CD14-positive monocyte (primary cell): ENCODE data around the gene SMAD3. TPM values are rescaled to one million over a fixed set of nuclear protein-coding genes. Genes with fewer than 3 reads are reported as not detected.

Source experiments
- DNase-seq, 3 donors: peaks; one replicate each; pipeline ENCODE4 v3.0.0-alpha.2; 2011 to 2022
- H2AFZ ChIP-seq: 2 replicates; pipeline ENCODE4 v1.6.0; 2012; ENCODE audit warnings: mild to moderate bottlenecking, low read depth, low read length, inconsistent platforms; ENCODE audit not compliant: insufficient read depth, poor library complexity, severe bottlenecking
- H3K27ac ChIP-seq, 2 donors: 1 replicate in 1 of 2; 2 replicates in 1 of 2; pipeline ENCODE4 v1.5.1; 2012 to 2013; ENCODE audit warnings: low read length in 2 of 2, control low read depth in 1 of 2, inconsistent platforms in 1 of 2, low read depth in 1 of 2, mild to moderate bottlenecking in 1 of 2
- H3K27me3 ChIP-seq, 2 donors: one replicate each; pipeline versions ENCODE4 v1.6.0 to v1.6.1; 2011 to 2013; ENCODE audit warnings: low read length in 2 of 2; ENCODE audit not compliant: control insufficient read depth in 2 of 2, insufficient read depth in 2 of 2
- H3K36me3 ChIP-seq, 2 donors: replicated peaks in 1 of 2; 1 replicate in 1 of 2; 2 replicates in 1 of 2; pipeline versions ENCODE4 v1.5.1 to v1.6.1; 2012 to 2013; ENCODE audit warnings: low read length in 2 of 2, control low read depth in 1 of 2, inconsistent platforms in 1 of 2, mild to moderate bottlenecking in 1 of 2; ENCODE audit not compliant: insufficient read depth in 2 of 2, control insufficient read depth in 1 of 2
- H3K4me1 ChIP-seq, 2 donors: 1 replicate in 1 of 2; 2 replicates in 1 of 2; pipeline versions ENCODE4 v1.5.1 to v1.6.1; 2012 to 2013; ENCODE audit warnings: low read length in 2 of 2, control low read depth in 1 of 2, inconsistent platforms in 1 of 2, mild to moderate bottlenecking in 1 of 2, moderate library complexity in 1 of 2; ENCODE audit not compliant: insufficient read depth in 2 of 2, control insufficient read depth in 1 of 2
- H3K4me2 ChIP-seq: replicated peaks from 2 replicates; pipeline ENCODE3; 2012; ENCODE audit warnings: low read length, moderate library complexity, mild to moderate bottlenecking; ENCODE audit not compliant: poor library complexity, severe bottlenecking; ENCODE audit errors: extremely low read depth
- H3K4me3 ChIP-seq, 3 experiments: fragments of 200-600 bp in 1 of 3; sonication (generic) in 1 of 3; replicated peaks in 1 of 3; 1 replicate in 2 of 3; 2 replicates in 1 of 3; pipeline ENCODE4 v1.5.1; 2011 to 2013; ENCODE audit warnings: low read length in 3 of 3, mild to moderate bottlenecking in 3 of 3, control low read depth in 2 of 3, low read depth in 2 of 3, inconsistent platforms in 1 of 3, moderate library complexity in 1 of 3
- H3K79me2 ChIP-seq: 2 replicates; pipeline ENCODE4 v1.6.0; 2012; ENCODE audit warnings: mild to moderate bottlenecking, control low read depth, inconsistent platforms, low read length, moderate library complexity; ENCODE audit not compliant: insufficient read depth
- H3K9ac ChIP-seq: 2 replicates; pipeline ENCODE4 v1.6.0; 2017; ENCODE audit warnings: low read length, mild to moderate bottlenecking; ENCODE audit not compliant: insufficient read depth, poor library complexity, severe bottlenecking
- H3K9me3 ChIP-seq, 2 donors: replicated peaks in 1 of 2; 1 replicate in 1 of 2; 2 replicates in 1 of 2; pipeline versions ENCODE4 v1.5.1 to v1.6.1; 2012 to 2013; ENCODE audit warnings: low read length in 2 of 2, control low read depth in 1 of 2; ENCODE audit not compliant: control insufficient read depth in 1 of 2, insufficient read depth in 1 of 2
- H4K20me1 ChIP-seq: 2 replicates; pipeline ENCODE4 v1.6.0; 2012; ENCODE audit warnings: mild to moderate bottlenecking, low read length, control low read depth, moderate library complexity; ENCODE audit not compliant: insufficient read depth
- H3K27ac Mint-ChIP-seq, 7 donors: one replicate each; pipeline ENCODE4 v1.8.0; 2020; ENCODE audit warnings: mild to moderate bottlenecking in 7 of 7, mixed read lengths in 7 of 7, moderate library complexity in 6 of 7, inconsistent platforms in 2 of 7
- H3K27me3 Mint-ChIP-seq, 3 donors: one replicate each; pipeline ENCODE4 v1.8.0; 2021 to 2022; ENCODE audit warnings: low read depth in 3 of 3, mild to moderate bottlenecking in 3 of 3, mixed read lengths in 3 of 3, moderate library complexity in 3 of 3, inconsistent platforms in 1 of 3
- H3K36me3 Mint-ChIP-seq, 2 donors: one replicate each; pipeline ENCODE4 v1.8.0; 2020; ENCODE audit warnings: mixed read lengths in 2 of 2, inconsistent platforms in 1 of 2, mild to moderate bottlenecking in 1 of 2
- H3K4me1 Mint-ChIP-seq: one replicate; pipeline ENCODE4 v1.8.0; 2020; ENCODE audit warnings: mild to moderate bottlenecking, mixed read lengths
- H3K4me3 Mint-ChIP-seq, 2 donors: one replicate each; pipeline ENCODE4 v1.8.0; 2020; ENCODE audit warnings: mild to moderate bottlenecking in 2 of 2, mixed read lengths in 2 of 2, moderate library complexity in 1 of 2
- H3K9me3 Mint-ChIP-seq, 7 donors: one replicate each; pipeline ENCODE4 v1.8.0; 2020 to 2022; ENCODE audit warnings: mixed read lengths in 7 of 7, mild to moderate bottlenecking in 6 of 7, moderate library complexity in 6 of 7, inconsistent platforms in 2 of 7
- CTCF ChIP-seq: fragments of 200-600 bp; IDR thresholded peaks from one replicate; pipeline ENCODE4 v1.8.0; 2022; ENCODE audit warnings: antibody characterized with exemption, mild to moderate bottlenecking
- WGBS: methylation state at CpG from one replicate; pipeline ENCODE4 v1.1.5; 2013; ENCODE audit warnings: missing lambda C conversion rate; ENCODE audit not compliant: insufficient coverage; 5-methylcytosine and 5-hydroxymethylcytosine counted together
- intact Hi-C, 2 donors: fragments of 100-400 bp; cut with micrococcal nuclease; formaldehyde crosslinking; loops; one replicate each; pipeline versions ENCODE4 v1.15.0 to v1.15.1; 2023
- polyA plus RNA-seq, 3 donors: library from polyadenylated mRNA; depleted of rRNA in 1 of 3; unstranded in 2 of 3; stranded (reverse) in 1 of 3; fragments of 300-500 nt in 2 of 3; fragments of >200 nt in 1 of 3; fragmentation: Illumina TruSeq in 2 of 3; gene quantifications; 1 replicate in 2 of 3; 2 replicates in 1 of 3; pipeline ENCODE4 v1.2.3, GENCODE V29; 2012 to 2021

Gene SMAD3
- polyA plus RNA-seq, 3 donors, result 4.4 to 41.7 (median 5.4) TPM

GRCh38 chr15:67137319-67137718 lies 71.9 kb downstream of the SMAD3 start:
- no peak for TF ChIP-seq CTCF
- Histone ChIP-seq H3K79me2 (peaks cover 87% of the 10 kb centered on the region), H3K27ac (peak overlapping the region in 1 of 2 donors; percentile 3), H4K20me1 (no peaks in the 10 kb centered on the region), H3K36me3 (no peaks in the 10 kb centered on the region), H3K9me3 (no peaks in the 10 kb centered on the region), H3K27me3 (no peaks in the 10 kb centered on the region), H3K9ac (no peak overlapping the region), H3K4me1 (peaks cover 25 to 50% of the 10 kb centered on the region in 2 donors), H3K4me3 (no peak overlapping the region), H2AFZ (no peak overlapping the region), H3K4me2 (no peak overlapping the region)
- Mint-ChIP-seq H3K4me3 (peak overlapping the region in 1 of 2 donors; percentile 0), H3K36me3 (peaks cover 27 to 44% of the 10 kb centered on the region in 2 donors), H3K9me3 (peaks cover 0 to 3% (median 0%) of the 10 kb centered on the region in 7 donors), H3K4me1 (peaks cover 63% of the 10 kb centered on the region), H3K27ac (peak overlapping the region in 6 of 7 donors; percentile 0 to 83 (median 20)), H3K27me3 (peaks cover 0 to 2% (median 0%) of the 10 kb centered on the region in 3 donors)
- DNase-seq, result no peak
- intact Hi-C loops, result no loop called here
- no CpG with 5 or more reads among the region's 1 CpG for WGBS

GRCh38 chr15:67137951-67138848 lies 72.8 kb downstream of the SMAD3 start:
- TF ChIP-seq CTCF, result no peak
- Mint-ChIP-seq H3K36me3 (peaks cover 25 to 38% of the 10 kb centered on the region in 2 donors), H3K9me3 (peaks cover 0 to 3% (median 0%) of the 10 kb centered on the region in 7 donors), H3K27me3 (peaks cover 0 to 2% (median 0%) of the 10 kb centered on the region in 3 donors), H3K27ac (peak overlapping the region in 4 of 7 donors; percentile 0 to 42 (median 22)), H3K4me1 (peaks cover 60% of the 10 kb centered on the region), H3K4me3 (no peak overlapping the region)
- Histone ChIP-seq H3K27ac (no peak overlapping the region), H3K4me1 (peaks cover 25 to 49% of the 10 kb centered on the region in 2 donors), H3K9ac (no peak overlapping the region), H3K4me2 (no peak overlapping the region), H3K9me3 (no peaks in the 10 kb centered on the region), H3K36me3 (no peaks in the 10 kb centered on the region), H4K20me1 (no peaks in the 10 kb centered on the region), H3K27me3 (no peaks in the 10 kb centered on the region), H3K4me3 (no peak overlapping the region), H2AFZ (no peak overlapping the region), H3K79me2 (peaks cover 87% of the 10 kb centered on the region)
- intact Hi-C loops, result no loop called here
- DNase-seq, result no peak
- WGBS, result 100% methylated on average over 2 of the region's 17 CpGs
